CD4-positive, alpha-beta T cell treated with Interleukin-17A for 4 hours (primary cell): ENCODE data around the gene PSMD14.
A peak's percentile ranks its signal among the peaks of the same experiment; 100 is the strongest.
"Not testable (repeated sequence)": the region's sequence is repeated elsewhere in the genome, so short reads cannot be mapped to it uniquely, and the experiment has no call there.

Experiments
- DNase-seq: peaks from one replicate; pipeline ENCODE4 v3.0.0-alpha.2; 2020; ENCODE audit warnings: mixed read lengths

Gene PSMD14

DNA sequence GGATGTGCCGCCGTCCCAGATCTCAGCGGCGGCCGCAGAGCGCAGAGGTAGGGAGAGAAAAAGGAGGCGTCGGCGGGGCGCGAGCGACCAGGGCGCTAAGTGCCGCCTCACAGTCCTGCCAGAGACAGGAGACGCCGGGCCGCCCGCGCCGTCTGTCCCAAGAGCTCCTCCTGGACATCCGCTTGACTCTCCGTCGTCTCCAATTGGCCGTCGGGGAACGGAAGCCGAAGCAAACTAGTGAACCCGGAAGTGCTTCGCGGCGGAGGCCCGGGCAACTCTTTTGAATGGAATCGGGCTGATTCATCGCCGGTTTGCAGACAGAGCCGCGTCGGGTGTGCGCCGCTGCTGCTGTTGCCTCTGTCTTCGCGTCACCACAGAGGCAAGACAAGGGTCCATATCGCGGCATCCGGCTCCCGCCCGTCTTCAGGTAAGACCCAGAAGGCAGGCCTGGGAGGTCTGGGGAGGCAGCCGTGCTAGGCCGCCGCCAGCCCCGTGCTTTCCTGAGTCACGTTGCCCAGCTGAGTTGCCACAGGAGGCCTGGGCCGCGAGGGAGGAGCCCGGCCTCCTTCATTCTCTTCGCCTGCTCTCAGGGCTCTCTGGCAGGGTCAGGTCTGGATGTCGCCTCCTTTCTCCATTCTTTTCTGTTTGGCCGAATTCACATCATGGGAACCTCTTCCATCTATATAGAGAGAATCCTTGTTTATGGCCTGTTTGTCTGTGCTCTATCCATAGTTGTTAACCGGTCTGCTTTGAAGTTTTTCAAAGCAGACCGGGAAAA, at the start of gene PSMD14:
Gene PSMD14 (plus strand): TSS at position 248 of the 778 bp plus-strand sequence. CDS start 10,401 bp downstream, outside the sequence.
- DNase-seq = peak; percentile 90

DNA sequence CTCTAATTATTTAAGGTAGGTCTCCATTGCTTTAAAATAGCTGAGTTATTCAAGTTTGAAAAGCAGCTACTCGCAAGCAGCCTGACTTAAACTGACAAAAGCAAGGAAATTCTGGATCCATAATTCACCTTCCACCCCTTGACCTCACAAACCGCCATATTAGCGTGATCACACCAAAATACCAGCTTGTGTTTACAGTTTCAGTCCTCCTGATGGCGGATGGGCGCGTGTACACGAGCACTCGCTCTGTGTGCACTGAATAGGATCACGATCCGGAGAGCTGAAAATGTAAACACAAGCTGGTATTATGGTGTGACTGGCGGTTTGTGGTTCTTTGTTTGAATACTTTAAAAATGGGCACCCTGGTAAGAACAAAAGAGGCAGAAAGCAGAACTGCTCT, 42.4 kb upstream of the PSMD14 start:
- no peak for DNase-seq

- DNase-seq = no peak
Observed at GRCh38 chr2:161269111-161269510, 39.1 kb upstream of the PSMD14 start.

DNA sequence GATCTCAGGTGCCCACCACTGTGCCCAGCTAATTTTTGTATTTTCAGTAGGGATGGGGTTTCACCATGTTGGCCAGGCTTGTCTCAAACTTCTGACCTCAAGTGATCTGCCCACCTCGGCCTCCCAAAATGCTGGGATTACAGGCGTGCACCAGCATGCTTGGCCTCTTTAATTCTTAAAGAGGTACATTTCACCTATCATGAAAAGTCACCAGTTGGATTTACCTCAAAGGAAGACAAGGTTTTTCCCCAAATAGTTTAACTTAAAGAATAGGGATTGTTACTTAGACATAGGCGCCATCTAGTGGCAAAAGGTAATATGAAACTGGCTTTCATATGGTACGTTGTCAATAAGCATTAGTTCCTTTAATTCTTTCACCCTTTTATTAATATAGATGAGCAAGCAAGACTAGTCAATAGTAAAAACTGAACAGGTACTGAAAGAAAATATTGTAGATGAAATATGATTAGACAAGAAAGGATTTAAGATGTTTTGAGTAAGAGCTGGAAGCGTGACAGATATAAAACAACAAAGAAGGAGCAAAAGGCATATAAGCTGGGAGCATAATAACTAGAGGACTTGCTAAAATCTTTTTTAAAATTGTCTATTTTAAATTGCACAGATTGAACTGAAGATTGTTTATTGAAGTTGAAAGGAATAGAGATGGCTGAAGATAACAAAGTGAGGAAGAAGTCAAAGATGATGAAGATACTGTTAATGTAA, 35.0 kb upstream of the PSMD14 start:
- peak; percentile 43 for DNase-seq

DNA sequence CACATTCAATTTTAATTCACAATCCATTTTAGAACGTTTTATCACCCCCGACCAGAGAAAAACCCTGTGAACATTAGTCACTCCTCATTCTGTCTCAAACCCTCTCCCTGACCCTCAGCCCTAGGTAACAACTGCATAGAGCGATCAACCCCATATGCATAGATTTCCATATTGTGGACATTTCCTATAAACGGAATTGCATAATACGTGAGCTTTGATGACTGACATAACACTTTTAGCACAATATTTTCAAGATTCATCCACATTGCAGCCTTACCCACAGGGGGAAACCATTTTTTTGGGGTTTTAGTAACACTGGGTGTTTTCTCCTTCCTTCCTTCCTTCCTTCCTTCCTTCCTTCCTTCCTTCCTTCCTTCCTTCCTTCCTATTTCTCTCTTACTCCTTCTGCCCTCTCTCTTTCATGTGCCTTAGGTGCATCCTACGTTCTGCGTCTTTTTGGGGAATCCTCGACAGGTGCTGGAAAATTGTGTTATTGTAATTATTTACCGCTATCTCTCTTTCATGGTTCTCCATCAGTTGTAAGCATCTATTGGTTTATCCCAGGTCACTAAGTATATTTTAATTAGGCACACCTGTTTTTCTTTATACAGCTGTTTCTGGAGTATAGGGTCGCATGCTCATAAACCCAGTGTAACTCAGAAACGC, 29.5 kb upstream of the PSMD14 start:
- DNase-seq = not testable (repeated sequence)

- DNase-seq = not testable (repeated sequence)
Observed at GRCh38 chr2:161279230-161279815, 28.9 kb upstream of the PSMD14 start.

DNA sequence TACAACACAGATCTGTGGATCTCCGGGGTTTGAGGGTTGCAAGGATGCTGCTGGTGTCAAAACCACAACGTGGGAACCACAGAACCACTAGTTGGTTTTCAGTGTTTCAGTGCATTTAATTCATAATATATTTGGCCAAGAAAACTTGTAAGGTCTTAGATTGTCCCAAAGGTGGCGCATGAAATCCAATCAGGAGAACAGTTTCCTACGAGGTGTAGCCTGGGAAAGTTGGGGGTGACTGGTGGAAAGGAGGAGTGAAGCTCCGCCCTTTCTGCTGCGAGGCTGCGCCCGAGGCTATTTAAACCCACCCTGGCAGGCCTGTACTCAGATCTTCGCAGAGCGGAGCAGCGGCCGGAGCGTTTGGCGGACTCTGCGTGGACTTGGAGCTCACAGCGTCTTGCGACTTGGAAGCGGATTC, 27.3 kb upstream of the PSMD14 start:
- DNase-seq = not testable (repeated sequence)

DNA sequence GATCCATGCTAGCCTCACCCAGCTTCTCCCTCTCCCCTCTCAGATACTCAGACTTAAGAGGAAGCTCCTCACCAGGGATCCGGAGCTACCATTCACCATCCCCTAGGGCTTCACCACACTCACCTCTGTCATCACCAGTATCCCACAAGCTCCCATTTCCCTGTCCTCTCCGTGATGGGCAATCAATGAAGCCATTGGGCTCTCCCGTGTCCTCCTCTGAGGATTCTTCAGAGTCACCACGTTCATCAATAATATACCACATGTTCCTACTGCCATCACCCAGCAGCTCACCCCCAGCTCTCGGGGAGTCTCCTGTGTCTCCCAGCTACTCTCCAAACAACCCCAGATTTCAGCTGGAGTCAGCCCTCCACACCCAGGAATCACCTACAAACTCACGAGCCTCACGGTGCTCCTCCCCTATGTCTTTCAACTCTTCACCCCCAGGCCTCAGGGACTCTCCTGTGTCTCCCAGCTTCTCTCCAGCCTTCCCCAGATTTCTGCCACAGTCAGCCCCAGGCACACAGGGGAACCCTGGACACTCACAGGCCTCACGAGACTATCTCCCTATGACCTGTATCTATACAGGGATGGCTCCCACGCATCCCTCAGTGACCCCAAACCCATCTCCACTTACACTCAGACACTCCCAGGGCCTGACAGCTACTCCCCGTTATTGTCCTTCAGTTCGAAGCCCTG, 26.5 kb upstream of the PSMD14 start:
- not testable (repeated sequence) for DNase-seq

DNA sequence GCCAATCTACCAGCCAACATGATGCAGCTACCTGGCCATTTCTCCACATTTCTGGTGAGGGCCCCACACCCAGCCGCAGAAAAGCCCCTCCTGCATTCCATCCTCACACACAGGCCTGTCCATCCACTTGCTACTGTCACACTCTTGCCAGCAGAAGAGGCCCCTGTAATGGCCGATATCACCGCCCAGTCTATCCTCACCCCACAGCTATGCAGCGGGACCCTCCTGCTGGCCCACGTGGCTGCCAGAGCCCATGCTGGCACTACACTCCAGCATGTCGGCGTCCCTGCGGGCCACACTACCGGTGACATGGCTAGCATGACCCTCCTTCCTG, 25.9 kb upstream of the PSMD14 start:
- DNase-seq = not testable (repeated sequence)

DNA sequence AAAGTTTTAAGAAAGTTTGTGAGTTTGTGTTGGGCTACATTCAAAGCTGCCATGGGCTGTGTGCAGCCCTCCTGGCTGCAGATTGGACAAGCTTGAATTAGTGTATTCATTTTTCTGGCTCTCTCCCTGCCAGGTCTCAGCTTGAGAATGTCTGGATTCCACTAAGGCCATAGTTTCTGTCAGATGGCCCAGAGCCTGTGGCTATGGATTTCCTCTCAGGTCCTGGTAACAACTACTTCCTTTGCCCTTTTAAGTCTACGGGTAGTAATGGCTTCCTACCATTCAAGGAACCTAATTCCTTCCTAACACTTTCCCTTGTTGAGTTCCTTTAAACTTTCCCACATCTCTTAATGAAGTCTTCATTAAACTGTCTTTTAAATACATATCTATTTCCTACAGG, 24.3 kb upstream of the PSMD14 start:
- no peak for DNase-seq

GRCh38 chr2:161303535-161304050, 4.6 kb upstream of the PSMD14 start:
- DNase-seq = no peak

- DNase-seq = no peak
Observed at GRCh38 chr2:161306919-161307318, 1.3 kb upstream of the PSMD14 start.

- DNase-seq = no peak
Observed at GRCh38 chr2:161307676-161308075, 549 bp upstream of the PSMD14 start.

DNA sequence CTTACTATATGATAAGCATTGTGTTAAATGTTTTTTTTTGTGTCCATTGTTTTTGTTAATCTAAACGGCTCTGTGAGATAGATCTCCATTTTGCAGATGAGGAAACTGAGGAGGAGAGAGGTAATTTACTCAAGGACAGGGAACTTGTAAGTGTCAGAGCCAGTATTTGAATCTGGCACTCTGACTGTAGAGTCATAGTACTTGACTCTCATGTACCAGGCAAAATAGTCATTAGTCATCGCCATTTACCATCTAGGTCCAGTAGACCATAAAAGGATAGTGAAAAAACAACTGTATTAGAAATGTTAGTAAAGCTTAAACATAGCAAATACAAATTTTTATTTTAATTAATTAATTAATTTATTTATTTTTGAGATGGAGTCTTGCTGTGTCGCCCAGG, 4.8 kb downstream of the PSMD14 start:
- no peak for DNase-seq

GRCh38 chr2:161315380-161315779, 7.2 kb downstream of the PSMD14 start:
- DNase-seq = no peak

- DNase-seq = no peak
Observed at GRCh38 chr2:161316701-161317100, 8.5 kb downstream of the PSMD14 start.

DNA sequence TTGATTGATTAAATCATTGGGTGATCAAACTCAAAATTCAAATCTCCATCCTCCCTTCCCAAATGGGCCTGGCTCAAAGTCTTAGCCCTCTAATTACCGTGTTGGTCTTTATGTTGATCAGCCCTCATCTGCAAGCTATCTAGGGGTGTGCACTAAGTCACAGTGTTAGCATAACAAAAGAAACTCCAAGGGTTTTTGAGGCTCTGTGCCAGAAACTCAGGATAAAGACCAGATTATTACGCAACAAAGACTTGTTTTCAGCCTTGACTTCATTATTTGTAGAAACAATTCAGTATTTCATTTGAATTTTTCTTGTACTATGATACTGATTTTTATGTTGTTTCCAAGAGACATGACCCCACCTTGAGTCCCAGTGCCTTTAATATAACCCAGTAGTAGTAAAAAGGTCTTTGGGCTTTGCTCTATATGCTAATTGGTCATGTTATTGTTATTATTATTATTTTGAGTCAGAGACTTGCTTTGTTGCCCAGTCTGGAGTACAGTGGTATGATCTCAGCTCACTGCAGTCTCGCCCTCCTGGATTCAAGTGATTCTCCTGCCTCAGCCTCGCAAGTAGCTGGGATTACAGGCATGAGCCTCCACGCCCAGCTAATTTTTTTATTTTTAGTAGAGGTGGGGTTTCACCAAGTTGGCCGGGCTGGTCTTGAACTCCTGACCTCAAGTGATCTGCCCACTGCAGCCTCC, 13.9 kb downstream of the PSMD14 start:
- no peak for DNase-seq

DNA sequence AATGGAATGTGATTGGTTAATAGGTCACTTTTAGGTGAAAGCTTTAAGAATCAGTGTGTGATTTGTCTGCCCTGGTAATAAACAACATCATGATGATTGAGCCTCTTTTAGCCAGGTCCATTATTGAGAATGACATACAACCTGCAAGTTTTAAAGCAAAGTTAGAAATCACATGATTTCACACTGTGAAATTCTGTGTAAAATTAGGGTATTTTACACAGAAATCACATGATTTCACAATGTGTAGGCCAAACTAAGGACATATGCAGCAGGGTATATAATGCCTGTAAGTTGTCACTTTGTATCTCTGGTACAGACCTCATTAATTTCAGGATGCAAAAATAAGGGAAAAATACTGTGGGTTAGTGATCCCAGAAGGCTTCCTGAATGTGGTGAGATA, 16.7 kb downstream of the PSMD14 start:
- no peak for DNase-seq

GRCh38 chr2:161327582-161327981, 19.4 kb downstream of the PSMD14 start:
- no peak for DNase-seq

- no peak for DNase-seq
Observed at GRCh38 chr2:161332371-161332967, 24.2 kb downstream of the PSMD14 start.

DNA sequence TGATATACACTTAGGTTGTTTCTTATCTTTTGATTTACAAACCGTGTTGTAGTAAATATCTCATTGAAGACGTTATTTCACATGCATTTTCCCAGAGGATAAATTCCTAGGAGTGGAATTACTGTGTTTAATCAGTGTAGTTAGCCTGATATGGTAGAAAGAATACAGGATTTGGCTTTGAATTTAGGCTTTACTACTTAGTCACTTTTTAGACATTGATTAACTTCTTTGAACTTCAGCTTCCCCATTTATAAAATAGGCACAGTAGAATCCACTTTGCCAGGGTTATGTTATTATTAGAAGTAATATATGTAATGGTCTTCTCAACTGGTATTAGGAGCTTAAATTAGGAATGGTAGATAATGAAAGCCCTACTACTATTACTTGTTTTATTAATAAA, 27.4 kb downstream of the PSMD14 start:
- DNase-seq = no peak
